HG02943 (cell line): ENCODE measurements around the gene NLK.
"Not testable (repeated sequence)": the region's sequence is repeated elsewhere in the genome, so short reads cannot be mapped to it uniquely, and the experiment has no call there.

ENCODE experiments used
- ATAC-seq: cut with Tn5 transposase; IDR thresholded peaks from one replicate; pipeline ENCODE4 v1.9.1; 2021; ENCODE audit warnings: mild to moderate bottlenecking, low read depth, moderate library complexity; ENCODE audit not compliant: unreplicated experiment

The NLK gene

GRCh38 chr17:28145348-28145747, 102.9 kb downstream of the NLK start:
- ATAC-seq = no peak

DNA sequence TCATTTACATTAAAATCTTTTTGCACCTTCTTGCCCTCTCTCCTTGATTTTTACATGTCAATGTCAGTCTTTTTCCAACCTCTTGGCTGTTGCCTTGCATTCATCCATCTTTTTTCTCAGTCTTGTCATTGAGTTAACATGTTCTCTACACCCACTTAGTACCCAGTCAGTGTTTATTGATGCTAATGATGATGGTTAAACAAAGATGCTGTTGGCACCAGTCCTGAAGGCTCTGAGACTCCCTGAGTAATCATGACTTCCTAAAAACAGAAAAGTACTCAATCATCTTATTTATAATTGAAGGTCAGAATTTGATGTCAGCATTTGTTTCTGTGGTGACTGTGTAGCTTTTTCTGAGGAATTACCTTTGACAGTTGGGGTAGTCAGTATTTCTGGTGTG, 104.5 kb downstream of the NLK start:
- no peak for ATAC-seq

DNA sequence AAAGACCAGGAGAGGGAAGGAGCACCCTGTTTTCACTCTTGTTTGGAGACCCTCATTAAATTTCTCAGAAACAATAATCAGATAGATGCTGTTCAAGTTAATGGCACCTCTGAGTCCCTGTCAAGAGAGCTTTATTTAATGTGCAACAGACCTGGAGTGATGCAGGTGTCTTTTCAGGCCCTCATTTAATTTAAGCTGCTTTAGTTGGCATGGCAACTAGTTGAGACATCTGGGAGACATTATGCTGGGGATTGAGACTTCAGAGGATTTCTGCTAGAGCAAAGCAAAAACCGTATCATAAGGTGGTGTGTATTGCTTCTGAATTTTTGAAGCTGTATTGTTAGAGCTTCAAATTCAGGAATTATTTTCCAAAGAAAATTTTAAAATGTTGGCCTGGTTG, 108.5 kb downstream of the NLK start:
- no peak for ATAC-seq

DNA sequence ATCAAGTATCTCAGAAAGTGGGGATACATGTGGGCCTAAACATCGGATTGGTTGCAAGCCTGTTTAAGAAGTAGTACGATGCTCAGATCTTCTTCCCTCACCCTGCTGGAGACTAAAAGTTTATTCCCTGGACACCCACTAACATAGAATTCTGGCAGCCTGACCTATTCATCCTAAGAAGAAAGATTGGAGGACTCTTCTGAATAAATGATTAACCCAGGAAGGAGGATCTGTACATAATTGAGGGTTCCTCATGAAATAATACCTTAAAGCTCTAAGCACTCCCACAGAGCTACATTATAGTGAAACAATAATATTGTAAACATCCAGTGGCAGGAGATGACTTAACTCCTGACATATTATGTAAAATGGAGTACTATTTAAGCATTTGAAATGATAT, 111.7 kb downstream of the NLK start:
- ATAC-seq = no peak

DNA sequence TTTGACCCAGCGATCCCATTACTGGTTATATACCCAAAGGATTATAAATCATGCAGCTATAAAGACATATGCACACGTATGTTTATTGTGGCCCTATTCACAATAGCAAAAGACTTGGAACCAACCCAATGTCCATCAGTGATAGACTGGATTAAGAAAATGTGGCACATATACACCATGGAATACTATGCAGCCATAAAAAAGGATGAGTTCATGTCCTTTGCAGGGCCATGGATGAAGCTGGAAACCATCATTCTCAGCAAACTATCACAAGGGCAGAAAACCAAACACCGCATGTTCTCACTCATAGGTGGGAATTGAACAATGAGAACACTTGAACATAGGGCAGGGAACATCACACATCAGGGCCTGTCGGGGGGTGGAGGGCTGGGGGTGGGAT, 112.9 kb downstream of the NLK start:
- ATAC-seq = not testable (repeated sequence)

GRCh38 chr17:28159004-28159403, 116.5 kb downstream of the NLK start:
- no peak for ATAC-seq

DNA sequence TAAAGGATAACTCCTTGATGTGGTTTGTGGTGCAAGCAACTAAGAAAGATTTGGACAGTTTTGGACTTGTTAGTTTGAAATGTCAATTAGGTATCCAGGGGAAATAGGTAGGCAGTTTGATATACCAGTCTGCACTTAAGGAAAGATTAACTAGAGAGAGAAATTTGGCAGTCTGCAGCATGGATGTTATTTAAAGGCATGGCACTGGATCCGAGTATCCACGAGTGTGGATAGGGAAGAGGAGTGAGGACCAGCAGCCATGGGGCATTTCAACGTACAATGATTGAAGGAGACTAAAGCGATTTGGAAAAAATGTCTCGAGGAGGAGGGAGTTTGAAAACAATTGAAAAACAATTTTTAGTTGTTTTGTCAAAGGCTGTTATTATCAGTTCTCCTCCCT, 117.4 kb downstream of the NLK start:
- ATAC-seq = no peak

DNA sequence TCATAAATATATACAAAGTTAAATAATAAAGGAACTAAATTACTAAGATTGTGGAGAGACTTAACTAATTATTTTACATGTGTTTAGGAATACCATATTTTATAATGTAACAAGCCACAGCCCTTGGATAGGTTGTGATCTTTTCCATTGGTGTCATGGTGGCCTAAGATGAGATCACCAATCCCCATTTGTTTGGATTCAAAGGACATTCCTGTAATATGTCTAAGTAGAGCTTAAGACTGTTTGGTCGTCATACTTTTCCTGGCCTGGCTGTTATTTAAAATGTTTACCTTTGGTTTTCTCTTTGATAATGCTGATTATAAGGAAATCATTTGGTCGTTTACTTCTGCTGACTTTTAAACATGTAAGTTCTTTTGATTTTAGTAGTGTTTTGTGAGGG, 118.1 kb downstream of the NLK start:
- no peak for ATAC-seq

DNA sequence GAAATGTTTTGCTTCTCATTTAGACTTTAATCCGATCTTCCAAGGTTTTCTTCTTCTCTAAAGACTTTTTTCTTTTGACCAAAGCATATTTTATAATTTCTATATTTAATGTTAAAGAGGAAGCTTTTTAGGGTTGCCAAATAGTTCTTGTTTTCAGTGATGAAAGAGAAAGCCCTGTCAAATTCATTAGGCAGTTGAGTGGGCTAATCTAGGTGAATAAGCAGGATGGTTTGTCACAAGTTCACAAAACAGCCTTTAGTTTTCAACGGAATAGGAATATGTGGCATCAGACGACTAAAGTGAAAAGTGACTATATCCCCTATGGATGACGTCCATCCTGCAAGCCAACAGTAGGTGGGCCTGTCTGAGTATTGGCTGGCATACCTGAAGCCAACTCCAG, 118.8 kb downstream of the NLK start:
- ATAC-seq = no peak

DNA sequence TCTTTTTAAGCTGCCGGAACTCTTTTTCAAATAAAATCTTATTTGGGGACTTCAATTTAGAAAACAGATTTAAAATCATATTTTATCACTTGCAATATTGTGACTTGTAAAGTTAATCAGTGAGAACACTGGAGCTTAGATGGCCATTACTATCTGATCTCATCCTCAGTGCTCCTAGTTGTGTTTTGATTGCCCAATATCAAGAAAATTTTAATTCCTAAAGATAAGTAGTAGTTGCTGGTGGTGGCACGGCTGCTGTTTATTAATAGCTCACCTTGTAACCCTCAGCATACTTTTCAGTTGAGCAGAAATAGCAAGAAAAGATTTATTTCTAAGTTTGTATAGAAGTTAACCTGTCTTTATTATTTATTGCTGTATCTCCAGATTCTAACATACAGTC, 124.0 kb downstream of the NLK start:
- ATAC-seq = no peak

- ATAC-seq = no peak
These were observed 127.3 kb downstream of the NLK start for GRCh38 chr17:28169621-28170349.

DNA sequence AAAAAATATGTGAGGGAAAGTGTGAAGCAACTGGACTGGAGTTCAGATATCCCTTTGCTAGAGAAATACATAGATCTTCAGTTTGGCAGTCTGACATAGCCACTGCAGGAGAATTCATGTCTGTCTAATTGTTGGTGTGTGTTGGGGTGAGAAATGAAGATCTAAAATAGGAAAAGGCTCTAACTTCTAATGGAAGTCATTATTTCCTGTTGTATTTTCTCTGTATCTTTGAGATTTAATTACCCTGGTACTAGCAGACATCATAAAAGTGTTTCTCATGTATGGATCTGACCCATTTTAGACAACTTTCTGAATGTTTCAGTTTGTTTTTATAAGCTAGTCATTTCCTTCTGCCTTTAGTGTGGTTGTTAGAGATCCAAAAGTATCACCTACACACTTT, 128.3 kb downstream of the NLK start:
- no peak for ATAC-seq

GRCh38 chr17:28173031-28173561, 130.6 kb downstream of the NLK start:
- ATAC-seq = no peak

DNA sequence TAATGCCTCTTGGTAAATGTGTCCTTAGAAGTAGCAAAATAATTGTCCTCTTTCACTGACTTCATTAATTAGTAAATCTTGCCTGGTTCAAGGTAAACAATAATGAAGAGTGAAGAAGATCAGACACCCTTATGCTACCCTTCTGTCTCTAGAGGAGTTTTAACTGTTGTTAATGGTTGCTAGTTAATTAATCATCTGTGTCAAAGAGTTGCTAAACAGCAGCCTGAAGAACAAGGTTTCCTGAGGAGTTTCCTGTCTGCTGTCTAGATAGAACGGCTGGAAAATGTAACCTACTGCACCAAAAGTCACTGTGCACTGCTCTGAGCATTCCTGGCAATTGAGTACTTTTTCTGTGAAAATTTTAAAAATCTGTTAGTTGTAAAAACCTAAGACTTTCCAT, 131.3 kb downstream of the NLK start:
- ATAC-seq = no peak

DNA sequence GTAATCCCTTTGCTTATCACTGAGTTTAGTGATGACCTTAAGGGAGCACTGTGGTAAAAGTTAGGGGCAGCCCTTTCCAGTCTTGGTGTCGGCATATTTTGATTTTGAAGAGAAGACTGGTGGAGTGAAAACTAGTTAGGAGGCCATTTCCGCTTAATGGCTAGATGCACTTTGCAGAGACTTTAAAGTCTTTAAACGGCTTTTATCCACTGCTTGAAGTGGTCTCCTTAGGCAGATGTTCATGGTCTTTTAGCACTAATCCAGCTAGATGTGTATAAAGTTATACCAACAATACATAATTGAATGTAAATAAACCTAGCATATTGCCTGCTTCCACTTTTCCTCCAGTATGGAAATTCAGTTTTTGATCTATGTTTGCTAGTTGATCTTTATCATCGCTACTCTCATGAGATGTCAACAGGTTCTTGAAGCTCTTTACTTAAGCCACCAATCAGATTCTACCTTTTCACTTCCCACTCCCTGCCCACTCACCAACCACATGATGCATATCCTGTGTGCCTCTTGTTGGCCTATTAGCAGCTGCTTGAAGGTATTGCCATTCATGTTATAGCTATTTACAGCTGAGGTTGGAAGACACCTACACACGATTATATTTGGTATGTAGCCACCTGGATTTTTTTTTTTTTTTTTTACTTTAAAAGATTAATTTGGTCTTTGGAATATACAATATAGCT, 132.0 kb downstream of the NLK start:
- ATAC-seq = no peak

DNA sequence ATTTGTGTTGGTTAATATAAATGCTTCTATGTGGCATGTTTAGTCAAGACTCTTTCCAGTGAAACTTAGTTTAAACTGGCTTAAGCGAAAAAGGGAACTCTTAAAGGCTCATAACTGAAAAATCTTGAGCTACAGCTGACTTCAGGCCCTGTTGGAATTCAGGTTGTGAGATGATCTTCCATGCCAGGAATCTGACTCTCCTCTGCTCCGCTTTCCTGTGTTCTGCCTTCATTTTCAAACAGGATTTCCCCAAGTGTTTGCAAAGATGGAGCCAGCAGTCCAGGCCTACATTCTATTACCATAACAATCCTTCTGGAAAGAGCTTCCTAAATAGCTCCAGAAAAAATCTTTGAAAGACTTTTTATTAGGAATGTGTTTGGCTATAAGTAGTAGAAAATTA, 134.9 kb downstream of the NLK start:
- ATAC-seq = no peak

DNA sequence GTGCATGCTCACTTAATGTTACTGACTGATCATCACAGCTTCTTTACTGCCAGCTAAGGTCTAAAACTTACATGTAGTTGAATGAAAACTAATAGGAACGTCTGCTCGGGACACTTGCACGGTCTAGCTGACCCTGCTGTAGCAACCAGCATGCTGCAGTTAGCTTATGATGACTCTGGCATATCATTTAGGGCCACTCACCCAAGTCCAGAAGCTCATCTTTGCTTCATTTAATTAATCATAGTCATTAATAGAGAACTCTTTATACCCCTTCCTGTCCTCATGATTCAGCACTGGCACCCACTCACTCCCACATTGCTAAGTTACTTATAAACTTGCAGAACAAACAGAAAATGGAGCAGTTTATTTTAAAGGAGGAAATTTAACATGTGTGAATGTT, 136.3 kb downstream of the NLK start:
- no peak for ATAC-seq

DNA sequence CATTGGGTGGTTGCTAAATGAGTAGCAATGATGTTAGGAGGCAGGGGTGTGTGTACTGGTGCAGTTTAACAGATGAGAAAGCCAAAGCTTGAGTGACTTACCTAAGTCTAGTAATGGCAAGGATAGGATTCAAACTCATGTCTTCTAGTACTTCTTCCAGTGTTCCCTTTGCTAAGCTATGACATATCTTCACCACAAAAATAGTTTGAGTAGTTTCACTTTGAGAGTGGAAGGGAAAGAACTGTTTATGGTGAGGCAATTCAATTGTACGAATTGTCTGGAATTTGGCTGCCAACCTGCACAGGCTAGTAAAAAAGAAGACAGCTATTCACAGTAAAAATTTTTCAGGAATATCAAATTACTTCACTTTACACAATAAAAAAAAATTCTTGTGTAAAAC, 138.0 kb downstream of the NLK start:
- ATAC-seq = no peak

GRCh38 chr17:28181568-28181967, 139.1 kb downstream of the NLK start:
- no peak for ATAC-seq

DNA sequence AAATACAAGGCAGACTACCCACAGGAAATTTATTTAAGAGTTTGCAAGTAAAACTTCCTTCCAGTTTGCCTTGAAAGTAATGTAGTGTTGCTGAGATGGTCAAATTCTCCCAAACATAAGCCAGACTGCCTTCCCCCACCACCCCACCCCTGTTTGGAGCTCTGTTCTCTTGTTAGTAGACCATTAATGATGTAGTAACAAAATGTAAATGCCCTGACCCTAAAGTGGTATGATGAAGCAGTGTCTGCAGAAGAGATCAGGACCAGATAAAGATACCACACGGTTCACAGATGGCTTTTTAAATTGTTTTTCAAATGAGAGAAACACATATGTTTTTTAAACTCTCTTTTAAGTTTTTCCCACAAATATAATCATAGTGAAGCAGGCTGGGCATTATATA, 140.1 kb downstream of the NLK start:
- no peak for ATAC-seq

DNA sequence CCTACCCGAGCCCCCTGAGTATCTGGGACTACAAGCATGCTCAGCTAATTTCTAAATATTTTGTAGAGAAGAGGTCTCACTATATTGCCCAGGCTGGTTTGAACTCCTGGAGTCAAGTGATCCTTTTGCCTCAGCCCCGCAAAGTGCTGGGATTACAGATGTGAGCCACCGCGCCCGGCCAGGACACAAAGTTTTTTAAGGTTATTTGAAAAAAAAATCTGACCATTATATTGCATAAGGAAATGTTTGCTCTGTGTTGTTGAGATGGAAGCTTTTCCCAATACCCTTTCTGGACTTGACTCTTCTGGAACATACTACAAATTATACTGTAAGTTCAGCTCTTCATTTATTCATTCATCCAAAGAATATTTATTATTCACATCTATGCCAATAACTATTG, 143.2 kb downstream of the NLK start:
- ATAC-seq = no peak

DNA sequence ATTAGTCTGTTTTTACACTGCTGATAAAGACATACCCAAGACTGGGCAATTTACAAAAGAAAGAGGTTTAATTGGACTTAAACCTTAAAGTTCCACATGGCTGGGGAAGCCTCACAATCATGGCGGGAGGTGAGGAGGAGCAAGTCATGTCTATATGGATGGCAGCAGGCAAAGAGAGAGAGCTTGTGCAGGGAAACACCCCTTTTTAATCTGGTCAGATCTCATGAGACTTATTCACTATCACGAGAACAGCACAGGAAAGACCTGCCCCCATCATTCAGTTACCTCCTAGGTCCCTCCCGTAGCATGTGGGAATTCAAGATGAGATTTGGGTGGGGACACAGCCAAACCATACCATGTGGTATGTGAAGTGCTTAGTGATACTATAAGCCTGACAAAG, 144.0 kb downstream of the NLK start:
- ATAC-seq = not testable (repeated sequence)
